Activated T-helper 17 cell treated with anti-CD3 and anti-CD28 coated beads, Interleukin-2, amount 50 U/mL, for 72 hours (primary cell): ENCODE measurements around the gene SUMO2. TPM values are rescaled to one million over a fixed set of nuclear protein-coding genes. Genes with fewer than 3 reads are reported as not detected.
"Not testable (repeated sequence)": the region's sequence is repeated elsewhere in the genome, so short reads cannot be mapped to it uniquely, and the experiment has no call there.

Experiments
- ATAC-seq: fragments of 150-1000 bp; cut with Tn5 transposase; replicated peaks from 2 replicates; pipeline ENCODE4 v1.10.0; 2021; ENCODE audit warnings: mild to moderate bottlenecking, moderate library complexity
- H3K27ac Mint-ChIP-seq: one replicate; pipeline ENCODE4 v1.8.0; 2022; ENCODE audit warnings: mixed read lengths
- H3K27me3 Mint-ChIP-seq: one replicate; pipeline ENCODE4 v1.8.0; 2022; ENCODE audit warnings: mixed read lengths
- H3K36me3 Mint-ChIP-seq: one replicate; pipeline ENCODE4 v1.8.0; 2022; ENCODE audit warnings: low read depth, mild to moderate bottlenecking, mixed read lengths
- H3K4me1 Mint-ChIP-seq: one replicate; pipeline ENCODE4 v1.8.0; 2022; ENCODE audit warnings: mixed read lengths
- H3K4me3 Mint-ChIP-seq: one replicate; pipeline ENCODE4 v1.8.0; 2022; ENCODE audit warnings: mild to moderate bottlenecking, mixed read lengths
- H3K9me3 Mint-ChIP-seq: one replicate; pipeline ENCODE4 v1.8.0; 2022; ENCODE audit warnings: mixed read lengths
- total RNA-seq, 2 donors: library from RNA; stranded (reverse); gene quantifications; one replicate each; pipeline ENCODE4 v1.2.3, GENCODE V29; 2022

SUMO2 gene
- total RNA-seq, 2 donors from 2014 or later = 416 to 512 TPM

DNA sequence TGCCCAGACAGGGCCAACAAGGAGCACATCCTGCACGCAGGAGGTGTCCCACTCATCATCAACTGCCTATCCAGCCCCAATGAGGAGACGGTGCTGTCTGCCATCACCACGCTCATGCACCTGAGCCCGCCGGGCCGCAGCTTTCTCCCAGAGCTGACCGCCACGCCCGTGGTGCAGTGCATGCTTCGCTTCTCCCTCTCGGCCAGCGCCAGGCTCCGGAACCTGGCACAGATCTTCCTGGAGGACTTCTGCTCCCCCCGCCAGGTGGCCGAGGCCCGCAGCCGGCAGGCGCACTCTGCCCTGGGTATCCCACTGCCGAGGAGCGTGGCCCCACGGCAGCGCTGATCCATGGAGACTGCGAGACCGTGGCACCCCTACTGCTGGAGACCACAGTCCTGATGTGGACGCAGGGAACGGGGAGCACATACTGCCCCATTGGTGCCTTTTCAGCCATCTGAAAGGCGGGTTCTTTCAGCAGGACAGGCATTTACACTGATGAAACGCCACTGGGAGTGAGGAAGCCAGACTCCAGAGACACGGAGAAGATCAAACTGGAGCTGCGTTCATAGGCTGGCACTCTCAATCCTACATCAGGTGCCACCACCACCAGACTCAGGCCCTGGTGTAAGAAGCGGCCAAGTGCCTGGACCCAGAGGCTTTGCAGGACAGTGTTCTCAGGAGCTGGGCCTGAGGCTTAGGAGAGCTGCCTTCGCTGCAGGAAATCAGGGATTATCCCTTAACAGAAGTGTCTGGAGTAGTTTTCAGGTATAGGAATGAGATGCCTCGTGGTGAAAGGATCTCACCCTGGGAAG lies 53.9 kb downstream of the SUMO2 start:
- peaks cover 27% of the 10 kb centered on the region for H3K4me1 Mint-ChIP-seq

DNA sequence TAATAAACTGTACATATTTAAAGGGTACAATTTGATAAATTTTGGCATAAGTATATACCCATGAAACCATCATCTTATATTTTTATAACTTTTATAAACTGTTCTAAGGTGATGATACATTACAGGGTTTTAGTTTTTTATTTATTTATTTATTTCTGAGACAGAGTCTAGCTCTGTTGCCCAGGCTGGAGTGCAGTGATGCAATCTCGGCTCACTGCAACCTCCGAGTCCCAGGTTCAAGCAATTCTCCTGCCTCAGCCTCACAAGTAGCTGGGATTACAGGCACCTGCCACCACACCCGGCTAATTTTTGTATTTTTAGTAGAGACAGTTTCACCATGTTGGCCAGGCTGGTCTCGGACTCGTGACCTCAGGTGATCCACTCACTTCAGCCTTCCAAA lies 54.8 kb downstream of the SUMO2 start:
- H3K4me3 Mint-ChIP-seq, ATAC-seq, H3K27me3 Mint-ChIP-seq, H3K9me3 Mint-ChIP-seq, H3K27ac Mint-ChIP-seq: not testable (repeated sequence)
- peaks cover 27% of the 10 kb centered on the region for H3K36me3 Mint-ChIP-seq
- peaks cover 28% of the 10 kb centered on the region for H3K4me1 Mint-ChIP-seq

More for the DNA sequence above, 53.9 kb downstream of the SUMO2 start:
- H3K36me3 Mint-ChIP-seq = peaks cover 27% of the 10 kb centered on the region
- H3K4me3 Mint-ChIP-seq = peak overlapping the region; percentile 53
- no peaks in the 10 kb centered on the region for H3K27me3 Mint-ChIP-seq
- no peaks in the 10 kb centered on the region for H3K9me3 Mint-ChIP-seq
- no peak overlapping the region for H3K27ac Mint-ChIP-seq
- no peak for ATAC-seq

DNA sequence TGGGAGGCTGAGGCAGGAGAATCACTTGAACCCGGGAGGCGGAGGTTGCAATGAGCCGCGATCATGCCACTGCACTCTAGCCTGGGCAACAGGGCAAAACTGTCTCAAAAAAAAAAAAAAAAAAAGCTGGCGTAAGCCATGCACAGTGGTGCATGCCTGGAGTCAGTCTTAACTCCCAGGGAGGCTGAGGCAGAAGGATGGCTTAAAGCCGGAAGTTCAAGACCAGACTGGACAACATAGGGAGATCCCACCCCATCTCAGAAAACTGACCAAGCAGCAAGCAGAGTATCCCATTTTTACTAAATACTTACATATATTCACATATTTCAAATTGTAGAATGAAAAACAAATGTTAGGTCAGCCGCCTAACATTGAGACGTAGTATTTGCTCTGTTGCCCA lies 55.8 kb downstream of the SUMO2 start:
- no peak overlapping the region for H3K4me3 Mint-ChIP-seq
- peaks cover 28% of the 10 kb centered on the region for H3K4me1 Mint-ChIP-seq
- H3K27me3 Mint-ChIP-seq = no peaks in the 10 kb centered on the region
- H3K36me3 Mint-ChIP-seq = peaks cover 27% of the 10 kb centered on the region
- no peak for ATAC-seq
- H3K9me3 Mint-ChIP-seq = no peaks in the 10 kb centered on the region
- H3K27ac Mint-ChIP-seq = no peak overlapping the region

DNA sequence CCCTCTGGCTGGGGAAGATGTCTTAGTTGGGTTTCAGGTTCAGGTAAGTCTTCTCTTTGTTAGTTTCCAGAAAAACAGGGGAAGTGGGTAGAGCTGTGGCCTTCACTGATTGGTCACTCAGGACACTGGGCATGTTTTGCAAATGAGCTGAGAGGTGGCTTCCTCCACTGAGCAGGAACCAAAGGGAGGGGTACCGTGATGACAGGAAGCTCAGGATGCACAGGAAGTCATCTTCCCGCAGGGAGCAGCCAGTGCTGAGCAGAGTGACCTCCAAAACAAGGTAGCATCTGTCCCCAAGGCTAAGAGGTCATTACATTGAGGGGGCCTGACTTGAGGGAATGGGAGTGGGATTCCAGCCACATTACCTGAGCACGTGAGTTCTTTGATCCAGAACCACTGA lies 56.8 kb downstream of the SUMO2 start:
- H3K9me3 Mint-ChIP-seq = no peaks in the 10 kb centered on the region
- ATAC-seq = no peak
- H3K4me1 Mint-ChIP-seq = peaks cover 28% of the 10 kb centered on the region
- no peaks in the 10 kb centered on the region for H3K27me3 Mint-ChIP-seq
- H3K27ac Mint-ChIP-seq = peak overlapping the region; percentile 41
- H3K4me3 Mint-ChIP-seq = peak overlapping the region; percentile 49
- peaks cover 34% of the 10 kb centered on the region for H3K36me3 Mint-ChIP-seq

DNA sequence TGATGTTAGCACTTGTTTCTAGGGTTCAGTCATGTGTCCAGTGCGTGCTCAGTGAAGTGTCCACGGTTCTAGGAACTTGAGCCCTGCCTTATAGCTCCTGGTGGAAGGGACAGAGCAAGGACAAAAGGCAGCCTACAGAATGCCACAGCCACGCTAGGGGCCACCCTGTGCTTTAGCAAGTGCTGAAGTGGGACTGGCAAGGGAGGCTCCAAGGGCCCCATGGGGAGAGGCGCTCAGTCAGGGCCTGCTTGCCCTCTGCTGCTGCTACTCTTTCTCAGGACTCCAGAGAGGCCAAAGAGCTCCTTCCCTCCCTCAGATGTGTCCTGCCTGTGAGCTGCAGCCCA lies 58.0 kb downstream of the SUMO2 start:
- Mint-ChIP-seq H3K4me3 (peak overlapping the region; percentile 86), H3K27me3 (no peaks in the 10 kb centered on the region), H3K36me3 (peaks cover 31% of the 10 kb centered on the region), H3K9me3 (no peaks in the 10 kb centered on the region), H3K27ac (peak overlapping the region; percentile 95), H3K4me1 (peaks cover 22% of the 10 kb centered on the region)
- ATAC-seq = no peak

DNA sequence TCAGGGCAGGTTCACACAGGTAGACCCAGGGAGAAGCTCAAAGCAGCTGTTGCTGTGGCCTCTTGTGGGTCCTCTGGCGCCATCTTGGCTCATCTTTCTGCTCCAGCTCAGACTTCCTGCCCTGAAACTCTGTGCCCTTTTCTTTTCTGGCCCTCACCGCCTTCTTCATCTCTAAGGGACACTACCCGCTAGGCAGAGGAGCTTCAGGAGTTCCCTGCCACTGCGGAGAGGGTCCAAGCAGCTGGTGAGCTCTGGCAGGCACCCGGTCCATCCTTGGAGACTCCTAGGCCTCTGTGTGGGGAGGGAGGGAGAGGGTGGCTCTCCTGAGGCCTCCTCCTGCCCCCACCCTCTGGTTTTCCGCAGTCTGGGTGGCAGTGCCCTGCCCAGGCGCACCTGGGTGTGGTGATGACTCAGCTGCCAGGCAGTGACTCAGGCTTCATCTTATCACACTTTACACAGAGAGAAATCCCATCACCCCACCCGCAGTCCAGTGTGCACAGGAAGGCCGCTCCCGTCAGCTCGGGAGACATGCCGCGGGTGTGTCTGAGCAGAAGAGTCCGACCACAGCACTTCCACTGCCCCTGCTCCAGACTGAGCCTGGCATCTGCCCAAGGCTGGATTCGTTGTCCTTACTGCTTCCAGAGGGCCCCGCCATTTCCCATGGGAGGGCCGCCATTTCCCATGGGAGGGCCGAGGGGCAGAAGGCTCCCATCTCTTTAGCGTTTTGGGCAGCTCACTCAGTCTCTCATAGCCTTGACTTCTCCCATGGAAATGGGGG lies 58.5 kb downstream of the SUMO2 start:
- peaks cover 26% of the 10 kb centered on the region for H3K36me3 Mint-ChIP-seq
- H3K9me3 Mint-ChIP-seq = no peaks in the 10 kb centered on the region
- peak overlapping the region; percentile 86 for H3K4me3 Mint-ChIP-seq
- peak; percentile 99 for ATAC-seq
- peak overlapping the region; percentile 95 for H3K27ac Mint-ChIP-seq
- peaks cover 22% of the 10 kb centered on the region for H3K4me1 Mint-ChIP-seq
- H3K27me3 Mint-ChIP-seq = no peaks in the 10 kb centered on the region

DNA sequence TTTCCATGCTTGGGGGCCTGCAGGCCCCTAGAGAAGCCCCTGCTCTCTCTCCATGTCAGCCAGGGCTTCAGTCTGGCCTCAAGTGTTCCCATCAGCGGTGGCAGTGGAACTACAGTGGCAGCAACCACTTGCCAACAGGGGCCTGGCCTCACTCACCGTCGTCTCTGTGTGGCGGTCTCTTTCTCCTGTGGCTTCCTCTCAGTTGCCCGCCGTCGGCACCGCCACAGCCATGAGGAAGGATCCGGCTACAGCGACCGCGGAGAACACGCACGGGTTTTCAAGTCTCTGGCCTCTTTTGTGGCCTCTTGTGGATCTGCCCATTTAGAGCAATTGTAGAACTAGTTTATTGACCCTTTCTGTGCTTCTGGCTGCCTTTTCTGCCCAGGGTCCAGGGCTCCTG lies 64.5 kb downstream of the SUMO2 start:
- no peak for ATAC-seq
- Mint-ChIP-seq H3K9me3 (no peaks in the 10 kb centered on the region), H3K36me3 (peaks cover 34% of the 10 kb centered on the region), H3K4me1 (peaks cover 14% of the 10 kb centered on the region), H3K27me3 (no peaks in the 10 kb centered on the region), H3K27ac (peak overlapping the region; percentile 54), H3K4me3 (no peak overlapping the region)

DNA sequence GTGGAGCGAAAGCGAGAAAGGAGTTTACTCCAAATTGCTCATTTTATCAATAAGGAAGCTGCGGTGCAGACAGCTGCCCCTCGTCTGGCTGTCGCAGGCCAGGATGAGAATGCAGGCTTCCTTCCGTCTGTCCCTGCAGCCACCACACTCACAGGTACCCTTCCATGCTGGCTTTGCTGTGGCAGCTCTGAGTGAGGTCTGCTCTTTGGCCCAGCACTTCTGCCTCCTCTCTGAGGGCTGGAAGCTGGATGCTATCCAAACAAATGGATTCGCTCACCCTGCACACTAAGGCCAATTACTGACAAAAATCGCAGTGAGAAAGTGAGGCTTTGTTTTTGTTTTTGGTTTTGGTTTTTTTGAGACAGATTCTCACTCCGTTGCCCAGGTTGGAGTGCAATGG lies 66.0 kb downstream of the SUMO2 start:
- Mint-ChIP-seq H3K4me3 (no peak overlapping the region), H3K36me3 (peaks cover 39% of the 10 kb centered on the region)
- ATAC-seq = no peak

More for the DNA sequence above, 66.0 kb downstream of the SUMO2 start:
- Mint-ChIP-seq H3K27me3 (no peaks in the 10 kb centered on the region), H3K9me3 (no peaks in the 10 kb centered on the region), H3K4me1 (peaks cover 20% of the 10 kb centered on the region), H3K27ac (no peak overlapping the region)

Other genes starting within 250 kb of the SUMO2 start
- not detected for gene OTOP3, start 247.1 kb downstream of the SUMO2 start, total RNA-seq
- gene HID1, start 210.2 kb downstream of the SUMO2 start, total RNA-seq = 1 to 10 TPM; 1.2 to 2.8 TPM
- 1 to 10 TPM in 1 of 2 donors, under 1 TPM in 1; 0.56 to 1.2 TPM for gene CDR2L, start 195.3 kb downstream of the SUMO2 start, total RNA-seq
- 10 to 100 TPM; 25.4 to 48.2 TPM for gene MRPL58, start 170.3 kb downstream of the SUMO2 start, total RNA-seq
- 100 to 1,000 TPM; 164 to 216 TPM for gene ATP5PD, start 136.0 kb downstream of the SUMO2 start, total RNA-seq
- 10 to 100 TPM; 21.3 to 22.1 TPM for gene KCTD2, start 135.7 kb downstream of the SUMO2 start, total RNA-seq
- 10 to 100 TPM in 1 of 2 donors, 1 to 10 TPM in 1; 5.4 to 14.6 TPM for gene SLC16A5, start 95.0 kb downstream of the SUMO2 start, total RNA-seq
- 10 to 100 TPM; 10.3 to 14.5 TPM for gene ARMC7, start 73.0 kb downstream of the SUMO2 start, total RNA-seq
- gene NT5C, start 51.2 kb downstream of the SUMO2 start, total RNA-seq = 10 to 100 TPM; 56.0 to 64.9 TPM
- gene JPT1, start 28.4 kb downstream of the SUMO2 start, total RNA-seq = 100 to 1,000 TPM; 191 to 343 TPM
- gene NUP85, start 22.7 kb upstream of the SUMO2 start, total RNA-seq = 100 to 1,000 TPM; 143 to 161 TPM
- 10 to 100 TPM; 63.2 to 71.9 TPM for gene GGA3, start 78.6 kb upstream of the SUMO2 start, total RNA-seq
- gene MRPS7, start 78.9 kb upstream of the SUMO2 start, total RNA-seq = 10 to 100 TPM; 53.6 to 83.2 TPM
- gene MIF4GD, start 88.3 kb upstream of the SUMO2 start, total RNA-seq = 10 to 100 TPM; 23.6 to 31.6 TPM
- 100 to 1,000 TPM in 1 of 2 donors, 10 to 100 TPM in 1; 97.4 to 113 TPM for gene SLC25A19, start 106.5 kb upstream of the SUMO2 start, total RNA-seq
- gene GRB2, start 222.7 kb upstream of the SUMO2 start, total RNA-seq = 100 to 1,000 TPM; 141 to 163 TPM